CD4-positive, alpha-beta T cell (primary cell): ENCODE data around the gene GNG2. TPM values are rescaled to one million over a fixed set of nuclear protein-coding genes. Genes with fewer than 3 reads are reported as not detected.
A peak's percentile ranks its signal among the peaks of the same experiment; 100 is the strongest.

Experiments used
- ATAC-seq: fragments of 200-7000 bp; cut with Tn5 transposase; one replicate; pipeline ENCODE4 v1.10.0; 2022; ENCODE audit warnings: mild to moderate bottlenecking; ENCODE audit not compliant: poor library complexity
- CTCF ChIA-PET: fragments of 350-600 bp; sonication (Branson Sonifier 250); formaldehyde crosslinking; loops from one replicate; lab custom pipeline; 2021; ENCODE audit warnings: antibody characterized with exemption, inconsistent platforms; lab: Charles Lee
- POLR2A ChIA-PET: fragments of 350-600 bp; sonication (Branson Sonifier 250); formaldehyde crosslinking; loops from one replicate; lab custom pipeline; 2021; ENCODE audit warnings: antibody characterized with exemption, inconsistent platforms; lab: Charles Lee
- DNase-seq, 14 experiments: peaks; one replicate each; pipeline ENCODE4 v3.0.0-alpha.2; 2013 to 2020; ENCODE audit warnings: mixed read lengths in 2 of 14
- H3K27ac ChIP-seq, 2 donors: one replicate each; pipeline versions ENCODE4 v1.5.1 to v1.7.0; 2013; ENCODE audit warnings: low read length in 2 of 2, low read depth in 1 of 2, mild to moderate bottlenecking in 1 of 2
- H3K27me3 ChIP-seq, 2 experiments: 1 replicate in 1 of 2; 2 replicates in 1 of 2; pipeline versions ENCODE4 v1.6.1 to v1.7.0; 2013; ENCODE audit warnings: low read length in 2 of 2, control low read depth in 1 of 2, mild to moderate bottlenecking in 1 of 2, moderate library complexity in 1 of 2; ENCODE audit not compliant: insufficient read depth in 2 of 2, control insufficient read depth in 1 of 2
- H3K36me3 ChIP-seq: one replicate; pipeline ENCODE4 v1.6.1; 2013; ENCODE audit warnings: low read length, control low read depth; ENCODE audit not compliant: insufficient read depth
- H3K4me1 ChIP-seq: one replicate; pipeline ENCODE4 v1.6.1; 2013; ENCODE audit warnings: low read length, control low read depth; ENCODE audit not compliant: insufficient read depth
- H3K4me3 ChIP-seq: one replicate; pipeline ENCODE4 v1.5.1; 2013; ENCODE audit warnings: mild to moderate bottlenecking, low read length, moderate library complexity
- H3K9me3 ChIP-seq, 2 experiments: 1 replicate in 1 of 2; 2 replicates in 1 of 2; pipeline versions ENCODE4 v1.6.1 to v1.7.0; 2013; ENCODE audit warnings: low read length in 2 of 2, mild to moderate bottlenecking in 2 of 2, control low read depth in 1 of 2, moderate library complexity in 1 of 2; ENCODE audit not compliant: control insufficient read depth in 1 of 2, insufficient read depth in 1 of 2
- H3K27ac Mint-ChIP-seq: one replicate; pipeline ENCODE4 v1.8.0; 2020; ENCODE audit warnings: mixed read lengths
- H3K27me3 Mint-ChIP-seq: one replicate; pipeline ENCODE4 v1.8.0; 2021; ENCODE audit warnings: mixed read lengths
- H3K36me3 Mint-ChIP-seq: one replicate; pipeline ENCODE4 v1.8.0; 2021; ENCODE audit warnings: low read depth, mixed read lengths
- H3K4me1 Mint-ChIP-seq: one replicate; pipeline ENCODE4 v1.8.0; 2021; ENCODE audit warnings: low read depth, mixed read lengths
- H3K4me3 Mint-ChIP-seq: one replicate; pipeline ENCODE4 v1.8.0; 2020; ENCODE audit warnings: mild to moderate bottlenecking, mixed read lengths
- H3K9me3 Mint-ChIP-seq: one replicate; pipeline ENCODE4 v1.8.0; 2020; ENCODE audit warnings: mixed read lengths
- intact Hi-C, 2 experiments: fragments of 100-400 bp; cut with DNase I in 1 of 2; cut with micrococcal nuclease in 1 of 2; formaldehyde crosslinking; loops; one replicate each; pipeline versions ENCODE4 v1.15.1 to v1.9.0; 2023 to 2025; cut with DNase I, micrococcal nuclease
- total RNA-seq, 174 experiments: library from RNA in 2 of 174; stranded (reverse) in 2 of 174; gene quantifications; one replicate each; pipeline ENCODE4 v1.2.3 and lab custom pipeline; 2021 to 2026
- TF ChIP-seq, protein P1 (sequence below): fragments of 200-600 bp; IDR thresholded peaks from one replicate; pipeline ENCODE4 v1.8.0; 2022; ENCODE audit warnings: antibody characterized with exemption, mild to moderate bottlenecking

The GNG2 gene
- total RNA-seq, 2 experiments from 2014 or later = 138 to 139 TPM

DNA sequence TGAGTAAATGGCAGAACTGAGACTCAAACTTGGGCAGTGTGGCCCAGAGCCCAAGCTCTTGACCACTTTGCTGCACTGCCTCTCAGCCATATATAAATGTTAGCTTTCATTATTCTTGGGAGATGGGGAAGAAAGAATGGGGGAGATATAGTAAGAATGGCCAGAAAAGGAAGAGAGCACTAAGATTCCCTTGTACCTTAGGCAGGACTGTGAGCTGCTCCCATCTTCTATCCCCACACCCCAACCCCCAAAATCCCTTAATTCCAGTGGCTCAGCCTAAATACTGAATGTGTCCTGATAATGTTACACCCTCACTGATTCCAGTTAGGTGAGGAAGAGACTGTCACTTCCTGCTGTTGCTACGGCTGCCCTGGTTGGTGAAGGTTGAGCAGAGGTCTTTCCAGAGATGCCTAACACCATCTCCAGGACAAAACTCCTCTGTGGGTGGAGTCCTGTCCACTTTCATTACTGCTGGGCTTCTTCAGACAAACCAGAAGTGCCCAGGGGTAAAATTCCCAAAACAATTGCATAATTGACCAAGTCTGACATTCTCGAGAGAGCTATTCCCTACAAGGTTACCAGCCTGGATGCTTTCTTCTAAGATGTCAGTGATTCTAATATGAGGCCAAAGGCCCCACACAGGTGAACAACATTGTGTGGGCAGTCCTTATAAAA is 51.8 kb downstream of the GNG2 start:
- Histone ChIP-seq H3K27ac (no peak overlapping the region), H3K9me3 (no peaks in the 10 kb centered on the region), H3K36me3 (peaks cover 43% of the 10 kb centered on the region), H3K27me3 (no peaks in the 10 kb centered on the region), H3K4me1 (peaks cover 43% of the 10 kb centered on the region), H3K4me3 (no peak overlapping the region)
- TF ChIP-seq, protein P1, sequence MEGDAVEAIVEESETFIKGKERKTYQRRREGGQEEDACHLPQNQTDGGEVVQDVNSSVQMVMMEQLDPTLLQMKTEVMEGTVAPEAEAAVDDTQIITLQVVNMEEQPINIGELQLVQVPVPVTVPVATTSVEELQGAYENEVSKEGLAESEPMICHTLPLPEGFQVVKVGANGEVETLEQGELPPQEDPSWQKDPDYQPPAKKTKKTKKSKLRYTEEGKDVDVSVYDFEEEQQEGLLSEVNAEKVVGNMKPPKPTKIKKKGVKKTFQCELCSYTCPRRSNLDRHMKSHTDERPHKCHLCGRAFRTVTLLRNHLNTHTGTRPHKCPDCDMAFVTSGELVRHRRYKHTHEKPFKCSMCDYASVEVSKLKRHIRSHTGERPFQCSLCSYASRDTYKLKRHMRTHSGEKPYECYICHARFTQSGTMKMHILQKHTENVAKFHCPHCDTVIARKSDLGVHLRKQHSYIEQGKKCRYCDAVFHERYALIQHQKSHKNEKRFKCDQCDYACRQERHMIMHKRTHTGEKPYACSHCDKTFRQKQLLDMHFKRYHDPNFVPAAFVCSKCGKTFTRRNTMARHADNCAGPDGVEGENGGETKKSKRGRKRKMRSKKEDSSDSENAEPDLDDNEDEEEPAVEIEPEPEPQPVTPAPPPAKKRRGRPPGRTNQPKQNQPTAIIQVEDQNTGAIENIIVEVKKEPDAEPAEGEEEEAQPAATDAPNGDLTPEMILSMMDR = no peak
- ATAC-seq (no peak), DNase-seq (no peak)
- H3K27ac Mint-ChIP-seq = peak overlapping the region; percentile 25
- no peaks in the 10 kb centered on the region for H3K9me3 Mint-ChIP-seq
- intact Hi-C loops = no loop called here
- peaks cover 84% of the 10 kb centered on the region for H3K36me3 Mint-ChIP-seq
- peaks cover 93% of the 10 kb centered on the region for H3K4me1 Mint-ChIP-seq
- no peaks in the 10 kb centered on the region for H3K27me3 Mint-ChIP-seq
- POLR2A ChIA-PET = interaction anchor here (0.5 to 2.1 kb wide), 2 partner anchors 12 to 169 kb away, joined by 3 to 6 read pairs; no protein-coding TSS in a partner anchor
- H3K4me3 Mint-ChIP-seq = no peak overlapping the region
- CTCF ChIA-PET = interaction anchor here (0.8 to 1.4 kb wide), 3 partner anchors 14 to 66 kb away, joined by 3 to 4 read pairs (median 3); no protein-coding TSS in a partner anchor

DNA sequence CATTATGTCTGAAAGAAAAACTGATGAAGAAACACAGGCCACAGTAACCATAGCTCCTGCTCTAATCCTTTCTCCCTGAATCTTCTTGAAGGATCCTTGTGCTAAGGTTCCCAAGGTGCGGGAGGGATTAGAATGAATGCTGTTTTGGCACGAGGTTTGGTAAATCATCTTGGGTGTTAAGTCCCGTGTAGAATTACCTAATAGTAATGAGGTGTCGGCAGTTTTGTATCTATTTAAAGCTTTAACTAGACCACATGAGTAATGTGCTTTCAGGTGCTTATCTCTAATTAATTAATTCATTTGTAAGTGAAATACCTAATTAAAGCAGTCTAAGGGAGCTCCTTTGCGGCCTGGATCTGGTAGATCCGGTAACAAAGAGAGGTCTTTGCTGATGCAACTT is 53.9 kb downstream of the GNG2 start:
- peaks cover 82% of the 10 kb centered on the region for H3K4me1 Mint-ChIP-seq
- POLR2A ChIA-PET = interaction anchor here (0.6 to 1.2 kb wide), 3 partner anchors 11 to 53 kb away, joined by 3 to 4 read pairs (median 3); no protein-coding TSS in a partner anchor

DNA sequence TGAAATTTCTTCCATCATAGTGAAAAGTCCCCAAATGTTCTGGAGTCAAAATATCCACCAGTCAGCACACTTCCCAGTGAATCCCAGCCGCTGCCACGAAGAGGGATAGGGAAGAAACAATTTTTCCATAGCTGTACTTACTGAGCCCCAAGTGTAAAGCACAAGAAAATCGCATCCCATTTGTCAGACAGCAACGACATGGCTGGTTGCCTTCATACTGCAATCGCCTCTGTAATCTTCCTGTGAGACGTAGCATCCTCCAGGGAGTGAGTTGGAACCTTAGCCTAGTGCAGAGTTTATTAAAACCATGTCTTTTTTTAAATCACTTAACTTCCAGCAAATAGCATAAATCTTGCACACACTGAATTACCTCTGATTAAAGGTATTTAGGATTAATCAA is 56.8 kb downstream of the GNG2 start:
- Histone ChIP-seq H3K36me3 (peaks cover 39% of the 10 kb centered on the region), H3K4me3 (no peak overlapping the region), H3K27ac (no peak overlapping the region), H3K4me1 (peaks cover 17% of the 10 kb centered on the region), H3K9me3 (no peaks in the 10 kb centered on the region), H3K27me3 (no peaks in the 10 kb centered on the region)
- CTCF ChIA-PET = no interaction called here
- TF ChIP-seq, protein P1 = no peak
- no peak for ATAC-seq
- H3K9me3 Mint-ChIP-seq = no peaks in the 10 kb centered on the region
- POLR2A ChIA-PET = no interaction called here
- H3K36me3 Mint-ChIP-seq = peaks cover 72% of the 10 kb centered on the region
- no peaks in the 10 kb centered on the region for H3K27me3 Mint-ChIP-seq
- peaks cover 80% of the 10 kb centered on the region for H3K4me1 Mint-ChIP-seq
- intact Hi-C loops = no loop called here
- H3K27ac Mint-ChIP-seq = no peak overlapping the region
- no peak overlapping the region for H3K4me3 Mint-ChIP-seq
- DNase-seq = no peak

More for the DNA sequence above, 53.9 kb downstream of the GNG2 start:
- H3K36me3 ChIP-seq = peaks cover 45% of the 10 kb centered on the region
- H3K27ac Mint-ChIP-seq = peak overlapping the region; percentile 25
- CTCF ChIA-PET = interaction anchor here (1.3 to 1.5 kb wide), 2 partner anchors 57 to 67 kb away, joined by 3 read pairs; no protein-coding TSS in a partner anchor
- TF ChIP-seq, protein P1 = no peak
- no peak overlapping the region for H3K4me3 ChIP-seq
- no peak for ATAC-seq
- no peaks in the 10 kb centered on the region for H3K9me3 Mint-ChIP-seq
- peaks cover 70% of the 10 kb centered on the region for H3K36me3 Mint-ChIP-seq
- H3K27ac ChIP-seq = no peak overlapping the region
- no peak overlapping the region for H3K4me3 Mint-ChIP-seq
- no peak for DNase-seq
- intact Hi-C loops = no loop called here
- H3K4me1 ChIP-seq = peaks cover 38% of the 10 kb centered on the region
- H3K27me3 Mint-ChIP-seq = no peaks in the 10 kb centered on the region
- no peaks in the 10 kb centered on the region for H3K27me3 ChIP-seq
- no peaks in the 10 kb centered on the region for H3K9me3 ChIP-seq
